GM19395 (cell line): ENCODE measurements around the gene MSL3.
A peak's percentile ranks its signal among the peaks of the same experiment; 100 is the strongest.

Experiments used
- ATAC-seq: cut with Tn5 transposase; IDR thresholded peaks from one replicate; pipeline ENCODE4 v1.9.1; 2021; ENCODE audit warnings: mild to moderate bottlenecking, moderate library complexity; ENCODE audit not compliant: unreplicated experiment

The MSL3 gene

DNA sequence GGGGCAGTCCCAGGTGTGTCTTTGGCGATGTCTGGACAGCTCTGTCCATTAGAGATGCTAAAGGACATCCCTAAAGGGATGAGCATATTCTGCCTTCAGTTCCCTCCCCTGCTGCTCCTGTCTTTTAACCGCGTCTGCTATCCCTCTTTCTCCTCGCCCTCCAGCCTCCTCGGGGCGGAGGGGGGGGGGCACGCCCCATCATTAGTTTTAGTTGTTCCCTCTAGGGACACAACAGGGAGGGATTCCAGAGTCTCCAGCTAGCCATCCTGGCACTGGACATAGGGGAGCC lies 1.1 kb downstream of the MSL3 start:
- ATAC-seq = no peak

DNA sequence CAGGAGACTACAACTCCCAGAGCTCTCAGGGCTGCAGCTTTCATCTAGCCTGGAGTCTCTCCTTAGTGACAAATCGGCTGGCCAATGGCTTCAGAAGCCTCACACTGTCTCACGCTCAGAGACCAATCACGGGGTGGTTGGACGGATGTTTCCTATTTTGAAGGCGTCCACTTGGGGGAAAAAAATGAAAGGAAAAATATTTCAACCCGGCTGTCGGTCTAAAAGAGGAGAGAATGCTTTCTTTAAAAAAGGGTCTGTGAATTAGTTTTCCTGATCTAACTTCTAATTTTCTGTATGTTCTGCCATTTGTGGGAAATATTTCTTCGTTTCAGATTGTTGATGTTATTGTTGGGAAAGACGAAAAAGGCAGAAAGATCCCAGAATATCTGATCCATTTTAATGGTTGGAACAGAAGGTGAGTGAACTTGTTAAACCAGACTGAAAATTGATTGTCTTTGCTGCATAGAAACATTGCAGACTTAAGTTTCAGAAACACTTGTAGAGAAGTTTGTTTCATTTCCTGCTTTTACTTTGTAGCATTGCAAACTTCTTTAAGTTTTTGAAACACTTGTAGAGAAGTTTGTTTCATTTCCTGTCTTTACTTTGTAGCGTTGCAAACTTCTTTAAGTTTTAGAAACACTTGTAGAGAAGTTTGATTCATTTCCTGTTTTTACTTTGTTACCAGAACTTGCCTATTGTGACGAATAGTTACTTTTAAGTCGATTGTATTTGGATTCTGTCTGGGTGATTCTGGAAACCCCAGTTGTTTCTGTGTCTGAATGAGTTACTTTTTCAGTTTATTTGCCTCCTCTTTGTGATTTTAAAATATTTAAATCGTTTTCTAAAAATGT lies 1.6 kb downstream of the MSL3 start:
- ATAC-seq = peak; percentile 74

DNA sequence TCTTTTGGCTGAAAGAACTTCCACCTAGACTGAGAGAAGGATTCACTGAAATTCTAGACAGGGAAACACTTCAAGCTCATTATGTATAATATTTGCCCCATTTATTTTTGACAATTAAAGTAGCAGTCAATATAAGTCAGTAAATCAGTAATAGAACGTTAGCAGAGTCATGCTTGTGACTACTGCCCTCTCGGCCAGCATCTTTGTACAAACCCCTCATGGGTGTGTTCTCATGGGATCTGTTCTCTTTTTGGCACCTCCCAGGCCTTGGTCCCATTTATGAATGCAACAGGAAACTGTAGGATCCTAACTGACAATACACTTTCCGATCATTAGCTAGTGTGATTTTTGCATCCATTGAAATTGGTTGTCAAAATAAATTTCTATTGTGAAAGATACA lies 2.9 kb downstream of the MSL3 start:
- no peak for ATAC-seq

DNA sequence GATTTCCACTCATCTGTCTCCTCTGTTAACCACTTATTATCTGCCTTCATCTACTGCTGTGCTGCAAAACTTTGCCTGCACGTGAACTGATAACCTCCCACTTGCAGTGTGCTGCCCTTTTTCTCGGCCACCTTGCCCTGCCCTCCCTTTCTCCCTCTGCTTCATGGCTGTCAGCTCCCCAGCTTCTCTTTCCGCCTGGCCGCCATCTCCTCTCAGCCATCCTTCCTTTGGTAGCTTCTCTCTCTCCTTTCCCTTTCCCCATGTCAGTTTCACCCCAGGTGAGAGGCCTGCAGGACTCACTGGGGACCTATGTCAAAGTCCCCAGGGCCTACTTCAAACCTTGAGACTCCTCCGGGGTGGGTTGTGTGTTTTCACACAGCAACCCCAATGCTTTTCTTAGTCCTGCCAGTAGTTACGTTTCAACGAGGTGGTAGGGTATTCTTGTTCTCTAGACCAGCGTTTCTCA lies 6.6 kb downstream of the MSL3 start:
- no peak for ATAC-seq

DNA sequence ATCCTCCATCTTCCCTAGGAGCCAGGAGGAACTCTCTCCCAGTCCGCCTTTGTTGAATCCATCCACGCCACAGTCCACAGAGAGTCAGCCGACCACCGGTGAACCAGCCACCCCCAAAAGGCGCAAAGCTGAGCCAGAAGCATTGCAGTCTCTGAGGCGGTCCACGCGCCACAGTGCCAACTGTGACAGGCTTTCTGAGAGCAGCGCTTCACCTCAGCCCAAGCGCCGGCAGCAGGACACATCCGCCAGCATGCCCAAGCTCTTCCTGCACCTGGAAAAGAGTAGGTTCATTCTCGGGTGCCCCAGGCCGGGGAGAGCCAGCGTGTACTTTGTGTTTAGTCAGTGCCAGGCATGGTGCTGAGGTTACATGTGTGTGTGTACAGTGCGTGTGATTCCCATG lies 7.4 kb downstream of the MSL3 start:
- ATAC-seq = no peak

DNA sequence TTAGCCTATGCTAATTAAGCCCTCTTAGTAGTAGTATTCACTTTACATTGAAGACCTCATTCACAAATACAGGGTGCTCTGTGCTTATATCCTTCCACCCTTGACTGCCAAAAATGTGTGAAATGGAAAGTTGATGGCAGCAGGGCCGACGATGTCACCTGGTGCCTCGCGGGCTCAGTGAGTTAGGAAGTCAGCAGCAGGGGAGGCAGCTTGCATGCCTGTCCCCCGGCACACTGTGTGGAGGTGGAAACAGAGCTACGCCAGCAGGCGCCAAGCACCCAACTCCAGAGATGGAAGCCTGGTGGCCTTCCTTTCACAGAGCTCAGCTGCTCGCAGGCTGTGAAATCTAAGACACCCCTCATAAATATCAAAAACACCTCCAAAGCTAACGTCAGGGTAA lies 8.4 kb downstream of the MSL3 start:
- ATAC-seq = no peak

DNA sequence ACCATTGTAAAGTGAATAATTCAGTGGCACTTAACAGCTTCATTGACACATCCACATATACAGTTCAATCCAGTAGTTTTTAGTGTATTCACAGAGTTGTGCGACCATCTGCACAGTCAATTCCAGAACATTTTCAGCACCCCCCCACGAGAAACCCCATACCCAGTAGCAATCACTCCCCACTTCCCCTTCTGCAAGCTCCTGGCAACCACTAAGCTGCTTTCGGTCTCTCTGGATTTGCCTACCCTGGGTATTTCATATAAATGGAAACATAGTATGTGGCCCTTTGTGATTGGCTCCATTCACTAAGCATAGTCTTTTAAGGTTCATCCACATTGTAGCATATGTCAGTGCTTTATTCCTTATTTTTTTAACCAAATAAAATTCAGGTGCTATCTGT lies 10.0 kb downstream of the MSL3 start:
- ATAC-seq = peak; percentile 61

DNA sequence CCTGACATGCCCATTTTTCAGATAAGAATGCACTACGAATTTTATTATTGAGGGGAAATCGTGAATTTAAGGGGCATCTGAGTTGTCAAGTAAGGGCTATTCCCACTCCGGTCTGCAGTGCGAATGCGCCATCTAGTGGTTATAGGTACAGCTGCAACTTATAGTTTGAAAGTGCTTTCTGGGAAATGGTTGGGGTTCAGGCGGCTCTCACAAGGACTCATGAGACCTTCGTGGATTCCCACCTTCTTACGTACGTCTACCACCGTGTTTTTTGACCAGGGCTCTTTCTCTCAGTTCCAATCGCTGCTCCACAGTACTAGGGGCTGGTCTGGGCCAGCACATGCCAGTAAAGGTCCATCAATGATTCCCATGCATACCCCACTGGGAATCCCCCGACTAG lies 12.3 kb downstream of the MSL3 start:
- ATAC-seq = peak; percentile 80

DNA sequence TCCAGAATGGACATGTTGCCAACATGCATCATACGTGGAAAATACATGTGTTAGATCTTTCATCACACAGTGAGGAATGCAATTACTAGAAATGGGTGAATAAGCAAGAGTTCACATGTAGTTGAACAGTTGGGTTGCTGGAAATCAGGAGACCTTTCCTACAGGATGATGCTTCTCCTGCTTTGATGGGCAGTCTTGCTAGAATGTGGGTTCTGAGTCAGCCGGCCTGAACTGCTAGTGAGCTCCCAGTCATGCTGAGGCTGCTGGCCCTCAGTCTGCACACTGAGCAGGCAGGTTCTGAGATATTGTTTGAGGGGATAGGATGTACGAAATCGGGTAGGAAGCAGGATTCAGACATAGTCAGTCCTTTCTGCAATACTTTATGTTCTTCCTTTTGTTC lies 20.2 kb downstream of the MSL3 start:
- ATAC-seq = no peak

DNA sequence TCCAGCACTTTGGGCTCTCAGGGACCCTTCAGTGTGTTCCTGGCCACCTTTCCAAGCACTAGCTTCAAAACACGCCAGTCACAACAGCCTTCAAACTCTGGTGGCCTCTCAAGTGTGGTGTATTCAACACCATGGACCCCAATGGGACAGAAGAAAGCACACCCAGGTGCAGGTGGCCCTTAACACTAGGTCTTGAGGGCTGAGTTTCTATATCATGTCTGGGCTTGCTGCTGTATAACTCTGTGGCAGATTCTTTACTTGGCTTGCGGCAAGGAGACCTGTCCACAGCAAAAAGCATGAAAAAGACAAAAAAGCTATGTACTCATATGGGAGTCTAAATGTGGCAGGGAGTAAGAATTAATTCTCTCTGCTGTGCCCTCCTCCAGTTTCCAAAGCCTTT lies 23.1 kb downstream of the MSL3 start:
- ATAC-seq = no peak

DNA sequence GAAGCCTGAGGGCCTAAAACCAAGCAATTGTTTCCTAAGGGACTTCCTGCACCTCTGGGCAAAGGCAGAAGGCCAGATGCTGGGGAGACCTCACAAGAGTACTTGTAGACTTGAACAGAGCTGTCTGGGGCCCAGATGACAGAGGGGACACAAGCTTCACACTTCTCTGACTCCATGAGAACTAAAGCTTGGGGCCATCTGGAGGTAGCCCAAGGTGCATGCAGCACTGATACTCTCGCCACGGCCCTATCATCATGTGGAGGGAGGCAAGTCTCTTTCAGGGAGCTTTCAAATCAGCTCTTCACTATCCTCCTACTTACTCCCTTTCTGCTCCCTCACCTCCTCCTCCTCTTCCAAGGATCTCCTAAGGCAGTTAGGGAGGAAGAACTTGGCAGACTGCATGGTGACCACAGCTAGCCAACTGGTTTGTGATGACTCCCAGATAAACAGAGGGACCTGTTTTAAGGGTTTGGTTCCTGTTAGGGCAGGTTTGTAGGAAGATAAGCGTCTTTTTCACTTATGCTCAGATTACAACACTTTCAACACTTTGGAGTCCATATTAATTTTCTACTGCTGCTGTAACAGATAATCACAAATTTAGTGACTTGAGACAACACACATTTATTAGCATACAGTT lies 23.8 kb downstream of the MSL3 start:
- ATAC-seq = no peak

DNA sequence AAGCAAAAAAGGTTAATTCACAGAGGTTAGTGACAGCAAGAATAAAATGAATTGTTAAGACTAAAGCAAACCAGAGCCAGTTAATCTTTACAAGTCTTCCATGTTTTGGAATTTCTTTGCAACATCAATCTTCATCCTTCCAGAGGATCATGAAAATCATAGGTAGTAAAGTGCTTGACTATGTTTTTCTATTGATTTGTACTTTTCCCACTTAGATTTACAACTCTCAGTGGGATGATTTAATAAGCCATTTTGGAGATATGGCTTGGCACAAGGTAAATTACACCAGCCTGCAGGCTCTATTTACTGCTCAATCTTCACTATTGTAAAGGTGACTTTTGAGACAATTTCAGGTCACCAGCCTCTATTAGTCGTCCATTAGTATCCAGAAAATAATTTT lies 26.5 kb downstream of the MSL3 start:
- no peak for ATAC-seq

DNA sequence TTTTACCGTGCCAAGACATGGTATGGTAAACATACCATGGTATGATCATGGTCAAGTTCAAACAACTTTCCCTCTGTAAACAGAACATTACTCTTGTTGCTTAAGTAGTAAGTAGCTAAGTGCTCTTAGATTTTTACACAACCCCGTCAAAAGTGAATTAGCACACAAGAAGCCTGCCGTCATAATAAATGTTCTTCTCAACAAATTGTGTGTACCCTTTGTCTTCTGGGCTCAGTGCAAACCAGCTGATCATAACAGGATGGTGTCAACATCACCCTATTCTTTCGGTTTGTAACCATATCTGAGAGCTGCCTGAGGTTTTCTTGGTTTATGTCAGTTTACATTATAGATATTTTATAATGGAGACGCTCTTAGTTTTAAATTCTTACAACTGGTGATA lies 28.8 kb downstream of the MSL3 start:
- no peak for ATAC-seq

DNA sequence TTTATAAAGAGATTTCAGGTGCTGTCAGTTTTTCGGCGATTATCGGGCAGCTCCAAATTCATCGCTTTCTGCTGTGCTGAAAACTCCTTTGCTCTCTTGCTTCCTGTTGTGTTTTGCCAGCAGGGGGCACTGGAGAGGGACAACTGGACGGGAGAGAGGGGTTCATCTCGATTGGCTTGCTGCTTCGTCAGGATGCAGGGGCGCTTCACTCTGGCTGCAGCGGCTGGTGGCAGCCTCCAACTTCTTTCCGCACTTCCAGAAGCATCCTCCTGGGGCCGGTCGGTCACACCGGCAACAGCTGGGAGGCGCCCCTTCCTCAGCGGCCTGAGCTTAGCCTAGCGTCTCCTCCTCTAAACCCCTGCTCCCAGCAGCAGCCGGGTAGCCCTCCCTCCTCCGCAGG lies 29.5 kb downstream of the MSL3 start:
- no peak for ATAC-seq

DNA sequence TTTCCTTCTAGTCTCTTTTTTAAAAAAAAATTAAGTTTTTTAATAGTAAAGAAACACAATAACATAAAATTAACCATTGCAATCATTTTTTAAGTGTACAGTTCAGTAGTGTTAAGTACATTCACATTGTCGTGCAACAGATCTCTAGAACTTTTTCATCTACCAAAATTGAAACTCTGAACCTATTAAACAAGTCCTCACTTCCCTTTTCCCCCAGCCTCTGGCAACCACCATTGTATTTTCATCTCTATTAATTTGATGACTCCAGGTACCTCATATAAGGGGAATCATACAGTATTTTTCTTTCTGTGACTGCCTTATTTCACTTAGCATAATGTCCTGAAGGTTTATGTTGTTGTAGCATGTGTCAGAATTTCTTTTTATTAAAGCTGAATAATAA lies 31.8 kb downstream of the MSL3 start:
- ATAC-seq = peak; percentile 49

DNA sequence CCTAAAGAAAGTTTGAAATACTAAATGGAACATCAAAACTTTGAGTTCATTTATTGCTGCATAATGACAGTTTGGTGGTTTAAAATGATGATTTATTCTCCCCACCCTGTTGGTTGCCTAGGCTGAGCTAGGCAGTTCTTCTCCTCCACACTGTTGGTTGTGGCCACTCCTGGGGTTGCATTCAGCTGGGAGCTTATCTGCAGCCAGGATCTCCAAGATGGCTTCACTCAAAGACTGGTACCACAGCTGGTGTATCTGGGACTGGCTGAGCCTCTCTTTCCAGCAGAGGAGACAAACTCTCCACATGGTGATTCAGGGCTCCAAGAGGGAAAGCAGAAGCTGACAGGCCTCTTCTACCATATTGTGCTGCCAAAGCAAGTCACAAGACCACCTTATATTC lies 33.1 kb downstream of the MSL3 start:
- no peak for ATAC-seq

DNA sequence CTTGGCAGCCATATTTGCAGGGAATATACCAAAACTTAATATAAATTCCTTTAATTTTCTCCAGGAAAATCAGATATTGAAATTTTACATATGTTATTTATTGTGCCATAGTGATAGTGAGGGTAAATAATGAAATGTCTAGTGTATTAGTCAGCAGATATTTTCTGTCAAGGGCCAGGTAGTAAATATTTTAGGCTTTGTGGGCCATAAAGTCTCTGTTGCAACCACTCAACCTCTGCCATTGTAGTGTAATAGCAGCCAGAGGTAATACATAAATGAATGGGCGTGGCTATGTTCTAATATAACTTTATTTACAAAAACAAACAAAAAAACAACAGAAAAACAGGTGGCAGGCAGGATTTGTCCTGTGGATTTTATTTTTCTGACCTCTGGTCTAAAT lies 33.5 kb downstream of the MSL3 start:
- no peak for ATAC-seq

DNA sequence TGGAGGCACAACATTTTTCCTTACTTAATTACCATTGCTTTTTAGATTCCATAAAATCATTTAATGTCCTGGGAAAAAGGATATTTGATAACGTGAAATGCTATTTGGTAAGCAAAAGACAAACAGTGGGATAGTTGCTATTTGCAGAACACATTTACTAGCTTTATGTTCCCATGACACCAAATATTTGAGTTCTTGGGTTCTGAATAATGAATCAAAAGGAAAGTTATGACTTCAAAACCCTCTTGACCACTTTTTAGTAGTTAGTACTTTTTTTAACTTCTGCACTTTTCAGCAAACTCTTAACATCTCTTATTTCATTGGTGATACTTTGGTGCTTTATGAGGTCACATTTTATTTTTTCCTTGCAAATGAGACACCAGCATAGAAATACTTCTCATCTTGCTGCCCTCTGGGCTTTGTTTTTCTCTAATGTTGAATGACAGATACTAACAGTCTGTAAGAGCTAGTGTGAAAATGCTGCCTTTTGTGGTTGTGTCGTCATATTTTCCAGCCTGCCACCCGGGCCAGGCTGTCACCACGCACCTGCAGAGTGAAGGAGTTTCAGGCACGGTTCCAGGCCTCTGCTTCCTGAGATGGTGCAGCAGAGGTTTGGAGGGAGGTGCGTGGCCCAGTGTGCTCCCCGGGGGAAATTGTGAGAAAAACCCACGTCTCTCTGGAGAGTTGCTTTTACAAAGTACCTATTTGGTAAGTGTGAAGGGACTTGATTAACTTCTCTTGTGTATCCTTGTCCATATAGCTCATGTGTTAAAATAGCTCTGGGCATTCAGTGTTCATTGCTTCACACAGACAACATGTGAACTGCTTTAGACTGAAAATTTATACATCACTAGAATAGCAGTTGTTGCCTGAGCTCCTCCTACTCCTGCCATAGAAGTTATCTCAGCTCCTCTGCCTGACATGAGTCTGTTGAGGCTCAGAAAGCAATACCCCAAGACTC lies 34.7 kb downstream of the MSL3 start:
- ATAC-seq = peak; percentile 82

DNA sequence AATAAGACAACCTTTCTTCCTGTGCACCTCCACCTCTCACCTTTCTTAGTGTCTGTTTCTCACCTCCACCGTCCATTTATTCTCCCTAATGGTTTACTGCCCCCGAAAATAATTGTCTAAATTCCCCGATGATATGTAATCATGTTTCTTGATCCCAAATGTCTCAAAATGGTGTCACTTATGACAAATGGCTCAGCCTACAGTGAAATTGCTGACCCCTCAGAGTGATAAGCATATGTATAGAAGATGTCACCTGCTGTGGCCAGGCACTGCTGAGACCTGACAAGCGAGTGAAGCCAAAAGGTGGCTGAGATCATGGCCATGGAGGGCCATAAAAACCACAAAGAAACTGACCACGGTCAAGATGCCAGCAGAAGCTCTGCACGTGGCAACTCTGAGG lies 35.7 kb downstream of the MSL3 start:
- no peak for ATAC-seq

DNA sequence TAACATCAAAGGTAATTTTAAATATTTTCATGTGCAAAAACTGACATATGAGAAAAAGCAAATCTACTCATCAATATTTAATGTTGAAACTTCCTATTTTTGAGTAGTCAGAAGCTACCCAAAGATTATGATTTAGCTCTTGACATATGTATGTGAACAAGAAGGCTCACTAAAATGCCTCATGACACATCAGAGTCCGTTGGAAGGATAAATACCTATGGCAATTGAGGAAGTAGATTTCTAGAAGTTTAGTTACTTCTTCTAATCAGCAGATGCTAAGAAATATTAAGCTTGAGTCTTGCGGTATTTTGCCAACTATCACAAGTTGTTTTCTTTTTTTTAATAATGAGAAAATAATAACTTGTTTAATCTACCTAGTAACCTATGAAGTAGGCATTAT lies 55.3 kb downstream of the MSL3 start:
- no peak for ATAC-seq
